ENCODE data around the gene KDM6B. TPM values are rescaled to one million over a fixed set of nuclear protein-coding genes. Genes with fewer than 3 reads are reported as not detected.

Gene KDM6B
- total and polyA plus RNA-seq, 9 of the 15 experiments (the other 6 are each of a cell fraction or from before 2014, with no cell fraction given): 0.01 to 22.9 (median 2.2) TPM

- Histone ChIP-seq H3K9me1 (ENCODE audit: control insufficient read depth, insufficient read depth, low read length) (no peaks in the 10 kb centered on the region), H3K27me3 (ENCODE audit: control insufficient read depth in 2 of 2, insufficient read depth in 2 of 2, low read length in 2 of 2) (no peaks in the 10 kb centered on the region), H2AFZ (ENCODE audit: low read depth, low read length) (no peak overlapping the region), H3K4me3 (no peak overlapping the region), H3K36me3 (ENCODE audit: control insufficient read depth, insufficient read depth, low read length) (peaks cover 56% of the 10 kb centered on the region; the same call in 2 of the 3 replicates), H4K20me1 (replicated peaks; ENCODE audit: control insufficient read depth, insufficient read depth, low read length) (no peaks in the 10 kb centered on the region), H3K27ac (ENCODE audit: extremely low read depth, low read depth, low read length) (no peak overlapping the region), H3K9ac (ENCODE audit: insufficient read depth in 1 of 2, low read depth in 2 of 2, low read length in 2 of 2) (no peak overlapping the region), H3K79me2 (ENCODE audit: control insufficient read depth, insufficient read depth, low read length) (peaks cover 6% of the 10 kb centered on the region; the same call in 1 of the 3 replicates), H3K4me2 (ENCODE audit: insufficient read depth, low read length) (no peak overlapping the region), H3K4me1 (replicated peaks in 1 of 2; ENCODE audit: control insufficient read depth in 2 of 2, insufficient read depth in 2 of 2, low read length in 2 of 2) (peaks cover 5 to 38% of the 10 kb centered on the region in 2 experiments; a peak in 3 of 5 replicates), H3K9me3 (replicated peaks; ENCODE audit: control insufficient read depth, insufficient read depth, low read depth, low read length) (no peaks in the 10 kb centered on the region)
- in situ Hi-C loops (cut with MboI): no loop called here
- peak; percentile 61 for ATAC-seq
- intact Hi-C loops (cut with micrococcal nuclease): loop anchor here (10.0 kb wide), 1 partner anchor 107 kb away; no protein-coding TSS in a partner anchor
- ChIA-PET POLR2A (interaction anchor here (1.0 to 1.1 kb wide), 2 partner anchors 10 to 19 kb away, joined by 4 read pairs; no protein-coding TSS in a partner anchor), CTCF (ENCODE audit: low intra/inter-chr PET ratio) (interaction anchor here (0.6 to 1.3 kb wide), 2 partner anchors 29 to 108 kb away, joined by 3 to 8 read pairs; no protein-coding TSS in a partner anchor)
- BruUV-seq (replicated peaks): no TSS peak
- FAIRE-seq: no peak
- DNase-seq (ENCODE audit: extremely low read depth in 1 of 4, low spot score in 3 of 4): peak; percentile 51 to 64 (median 54)
- WGBS (ENCODE audit: insufficient coverage, low coverage, missing lambda C conversion rate): 92% methylated on average over 17 of the region's 60 CpGs
- no peak for TF ChIP-seq CREBBP (IDR thresholded peaks at IDR 0.05; ENCODE audit: low read depth, low read length)
- no peak for TF ChIP-seq POLR2AphosphoS5 (IDR thresholded peaks at IDR 0.05; ENCODE audit: control insufficient read depth, insufficient read depth, low read depth, low read length)
- no peak for TF ChIP-seq SAFB2 (IDR thresholded peaks at IDR 0.05; ENCODE audit: borderline replicate concordance, low read depth, low read length, severe bottlenecking)
- TF ChIP-seq, protein P1, sequence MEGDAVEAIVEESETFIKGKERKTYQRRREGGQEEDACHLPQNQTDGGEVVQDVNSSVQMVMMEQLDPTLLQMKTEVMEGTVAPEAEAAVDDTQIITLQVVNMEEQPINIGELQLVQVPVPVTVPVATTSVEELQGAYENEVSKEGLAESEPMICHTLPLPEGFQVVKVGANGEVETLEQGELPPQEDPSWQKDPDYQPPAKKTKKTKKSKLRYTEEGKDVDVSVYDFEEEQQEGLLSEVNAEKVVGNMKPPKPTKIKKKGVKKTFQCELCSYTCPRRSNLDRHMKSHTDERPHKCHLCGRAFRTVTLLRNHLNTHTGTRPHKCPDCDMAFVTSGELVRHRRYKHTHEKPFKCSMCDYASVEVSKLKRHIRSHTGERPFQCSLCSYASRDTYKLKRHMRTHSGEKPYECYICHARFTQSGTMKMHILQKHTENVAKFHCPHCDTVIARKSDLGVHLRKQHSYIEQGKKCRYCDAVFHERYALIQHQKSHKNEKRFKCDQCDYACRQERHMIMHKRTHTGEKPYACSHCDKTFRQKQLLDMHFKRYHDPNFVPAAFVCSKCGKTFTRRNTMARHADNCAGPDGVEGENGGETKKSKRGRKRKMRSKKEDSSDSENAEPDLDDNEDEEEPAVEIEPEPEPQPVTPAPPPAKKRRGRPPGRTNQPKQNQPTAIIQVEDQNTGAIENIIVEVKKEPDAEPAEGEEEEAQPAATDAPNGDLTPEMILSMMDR (IDR thresholded peaks at IDR 0.05 in 2 of 3, conservative IDR thresholded peaks at IDR 0.05 in 1 of 3; ENCODE audit: insufficient read depth in 2 of 3, low read depth in 1 of 3, low read length in 3 of 3): peak; percentile 67 to 69 (median 68)
- no peak for TF ChIP-seq TAF1 (IDR thresholded peaks at IDR 0.05; ENCODE audit: control insufficient read depth, extremely low read depth, insufficient read depth, low read length, severe bottlenecking)
- TF ChIP-seq NFIX (CRISPR knock-in tag; IDR thresholded peaks at IDR 0.05; ENCODE audit: low read depth): no peak
- no peak for TF ChIP-seq SOX6 (IDR thresholded peaks at IDR 0.05)
- 0 out of 2 replicates have a peak, but pooled peaks have one; percentile 13 for TF ChIP-seq MBD2 (IDR thresholded peaks at IDR 0.05; ENCODE audit: borderline replicate concordance, low read depth)
- no peak for TF ChIP-seq RFX5 (IDR thresholded peaks at IDR 0.05; ENCODE audit: low read depth, low read length)
- TF ChIP-seq, protein P2, sequence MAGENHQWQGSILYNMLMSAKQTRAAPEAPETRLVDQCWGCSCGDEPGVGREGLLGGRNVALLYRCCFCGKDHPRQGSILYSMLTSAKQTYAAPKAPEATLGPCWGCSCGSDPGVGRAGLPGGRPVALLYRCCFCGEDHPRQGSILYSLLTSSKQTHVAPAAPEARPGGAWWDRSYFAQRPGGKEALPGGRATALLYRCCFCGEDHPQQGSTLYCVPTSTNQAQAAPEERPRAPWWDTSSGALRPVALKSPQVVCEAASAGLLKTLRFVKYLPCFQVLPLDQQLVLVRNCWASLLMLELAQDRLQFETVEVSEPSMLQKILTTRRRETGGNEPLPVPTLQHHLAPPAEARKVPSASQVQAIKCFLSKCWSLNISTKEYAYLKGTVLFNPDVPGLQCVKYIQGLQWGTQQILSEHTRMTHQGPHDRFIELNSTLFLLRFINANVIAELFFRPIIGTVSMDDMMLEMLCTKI (IDR thresholded peaks at IDR 0.05; ENCODE audit: partially characterized antibody): no peak
- TF ChIP-seq, protein P3, sequence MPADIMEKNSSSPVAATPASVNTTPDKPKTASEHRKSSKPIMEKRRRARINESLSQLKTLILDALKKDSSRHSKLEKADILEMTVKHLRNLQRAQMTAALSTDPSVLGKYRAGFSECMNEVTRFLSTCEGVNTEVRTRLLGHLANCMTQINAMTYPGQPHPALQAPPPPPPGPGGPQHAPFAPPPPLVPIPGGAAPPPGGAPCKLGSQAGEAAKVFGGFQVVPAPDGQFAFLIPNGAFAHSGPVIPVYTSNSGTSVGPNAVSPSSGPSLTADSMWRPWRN (IDR thresholded peaks at IDR 0.05; ENCODE audit: low read depth): no peak
- TF ChIP-seq RBM25 (IDR thresholded peaks at IDR 0.05; ENCODE audit: low read depth, low read length, severe bottlenecking): peak; percentile 54
These were observed 17.6 kb downstream of the KDM6B start for GRCh38 chr17:7851438-7852261.

Data from K562 (cell line).